Ureter (tissue), 1 donor: ENCODE measurements around the gene PUS10. TPM values are rescaled to one million over a fixed set of nuclear protein-coding genes. Genes with fewer than 3 reads are reported as not detected.
"Not testable (repeated sequence)": the region's sequence is repeated elsewhere in the genome, so short reads cannot be mapped to it uniquely, and the experiment has no call there.

Experiments used
- DNase-seq: peaks from one replicate; pipeline ENCODE4 v3.0.0-alpha.2; 2020; ENCODE audit warnings: low spot score
- total RNA-seq: library from RNA; stranded (reverse); gene quantifications from one replicate; pipeline ENCODE4 v1.2.4, GENCODE V29; 2023
- donor health status: DM: yes; HTN: yes; CAD: no.

PUS10 gene
- total RNA-seq, 1 donor from 2014 or later = 7.5 TPM

- DNase-seq = no peak
Observed at GRCh38 chr2:60934165-60934722, 83.8 kb downstream of the PUS10 start.

GRCh38 chr2:60932954-60933353, 85.1 kb downstream of the PUS10 start:
- DNase-seq = no peak

GRCh38 chr2:60932061-60932460, 86.0 kb downstream of the PUS10 start:
- DNase-seq = not testable (repeated sequence)

- no peak for DNase-seq
Observed at GRCh38 chr2:60926741-60927552, 91.1 kb downstream of the PUS10 start.

- no peak for DNase-seq
Observed at GRCh38 chr2:60925994-60926740, 91.9 kb downstream of the PUS10 start.

- DNase-seq = no peak
Observed at GRCh38 chr2:60907329-60907728, 110.7 kb downstream of the PUS10 start.

GRCh38 chr2:60906395-60906794, 111.7 kb downstream of the PUS10 start:
- DNase-seq = no peak

GRCh38 chr2:60905867-60906266, 112.2 kb downstream of the PUS10 start:
- not testable (repeated sequence) for DNase-seq

- not testable (repeated sequence) for DNase-seq
Observed at GRCh38 chr2:60901296-60901695, 116.8 kb downstream of the PUS10 start.

GRCh38 chr2:60899892-60900249, 118.2 kb downstream of the PUS10 start:
- no peak for DNase-seq

- DNase-seq = no peak
Observed at GRCh38 chr2:60899230-60899891, 118.7 kb downstream of the PUS10 start.

- no peak for DNase-seq
Observed at GRCh38 chr2:60898567-60898966, 119.5 kb downstream of the PUS10 start.

Other genes starting within 250 kb of the PUS10 start
- gene REL, start 136.7 kb downstream of the PUS10 start, total RNA-seq = 46.0 TPM
- 28.2 TPM for gene PEX13, start 535 bp downstream of the PUS10 start, total RNA-seq
- gene SANBR, start 47.6 kb upstream of the PUS10 start, total RNA-seq = 13.3 TPM
- 18.2 TPM for gene C2orf74, start 143.9 kb upstream of the PUS10 start, total RNA-seq